Lower leg skin (tissue), 3 donors: ENCODE data around the gene LPIN3.

ENCODE experiments used
- POLR2A ChIP-seq, 2 donors: fragments of 450-650 bp; IDR thresholded peaks; one replicate each; pipeline ENCODE4 v1.6.1; 2016 to 2017; ENCODE audit warnings: antibody characterized with exemption in 2 of 2, mild to moderate bottlenecking in 1 of 2, moderate library complexity in 1 of 2
- TF ChIP-seq, protein P1 (sequence below), 3 donors: fragments of 450-650 bp; IDR thresholded peaks; one replicate each; pipeline ENCODE4 v1.5.1; 2016; ENCODE audit warnings: antibody characterized with exemption in 3 of 3, mild to moderate bottlenecking in 3 of 3, moderate library complexity in 2 of 3

DNA sequence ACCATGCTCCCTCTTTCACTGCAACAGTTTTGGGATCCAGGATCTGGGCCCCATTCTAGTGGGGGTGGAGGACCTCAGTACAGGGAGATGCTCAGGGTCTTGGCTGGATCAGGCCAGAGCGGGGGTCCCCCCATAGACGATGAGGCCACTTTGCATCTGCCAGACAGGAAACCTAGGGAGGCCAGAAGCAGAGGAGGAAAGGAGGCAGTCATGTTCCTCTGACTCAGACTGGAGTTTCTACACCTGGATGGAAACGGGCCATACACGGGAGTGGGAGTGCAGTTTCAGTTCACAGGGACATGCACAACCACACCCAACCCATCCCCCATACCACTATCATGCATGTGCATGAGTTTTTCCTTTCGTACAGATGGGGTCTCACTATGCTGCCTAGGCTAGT, 29.6 kb downstream of the LPIN3 start:
- TF ChIP-seq, protein P1, sequence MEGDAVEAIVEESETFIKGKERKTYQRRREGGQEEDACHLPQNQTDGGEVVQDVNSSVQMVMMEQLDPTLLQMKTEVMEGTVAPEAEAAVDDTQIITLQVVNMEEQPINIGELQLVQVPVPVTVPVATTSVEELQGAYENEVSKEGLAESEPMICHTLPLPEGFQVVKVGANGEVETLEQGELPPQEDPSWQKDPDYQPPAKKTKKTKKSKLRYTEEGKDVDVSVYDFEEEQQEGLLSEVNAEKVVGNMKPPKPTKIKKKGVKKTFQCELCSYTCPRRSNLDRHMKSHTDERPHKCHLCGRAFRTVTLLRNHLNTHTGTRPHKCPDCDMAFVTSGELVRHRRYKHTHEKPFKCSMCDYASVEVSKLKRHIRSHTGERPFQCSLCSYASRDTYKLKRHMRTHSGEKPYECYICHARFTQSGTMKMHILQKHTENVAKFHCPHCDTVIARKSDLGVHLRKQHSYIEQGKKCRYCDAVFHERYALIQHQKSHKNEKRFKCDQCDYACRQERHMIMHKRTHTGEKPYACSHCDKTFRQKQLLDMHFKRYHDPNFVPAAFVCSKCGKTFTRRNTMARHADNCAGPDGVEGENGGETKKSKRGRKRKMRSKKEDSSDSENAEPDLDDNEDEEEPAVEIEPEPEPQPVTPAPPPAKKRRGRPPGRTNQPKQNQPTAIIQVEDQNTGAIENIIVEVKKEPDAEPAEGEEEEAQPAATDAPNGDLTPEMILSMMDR (IDR thresholded peaks at IDR 0.05): no peak
- no peak for TF ChIP-seq POLR2A (IDR thresholded peaks at IDR 0.05)
